HepG2 (cell line): ENCODE results near the gene NBEAL2. TPM values are rescaled to one million over a fixed set of nuclear protein-coding genes. Genes with fewer than 3 reads are reported as not detected.

ENCODE experiments used
- FOSL1 ChIP-seq: sonication (generic); formaldehyde crosslinking; IDR thresholded peaks from 2 replicates; pipeline ENCODE4 v1.9.0; 2021; ENCODE audit warnings: missing genetic modification reagents, borderline replicate concordance
- KLF9 ChIP-seq: IDR thresholded peaks from 2 replicates; pipeline ENCODE4 v1.6.1; 2016; ENCODE audit warnings: low read depth
- KMT2B ChIP-seq: IDR thresholded peaks from 2 replicates; pipeline ENCODE4 v1.6.1; 2016; ENCODE audit warnings: missing genetic modification reagents, missing compliant biosample characterization
- NFYC ChIP-seq: IDR thresholded peaks from 2 replicates; pipeline ENCODE4 v1.6.1; 2016; ENCODE audit warnings: missing genetic modification reagents, missing compliant biosample characterization
- NR1H2 ChIP-seq: sonication (generic); formaldehyde crosslinking; IDR thresholded peaks from 2 replicates; pipeline ENCODE4 v1.8.1; 2022; ENCODE audit warnings: low read depth, missing genetic modification reagents, borderline replicate concordance
- PITX1 ChIP-seq: sonication (generic); formaldehyde crosslinking; IDR thresholded peaks from 2 replicates; pipeline ENCODE4 v1.5.1; 2020; ENCODE audit warnings: mild to moderate bottlenecking, missing genetic modification reagents
- SP4 ChIP-seq: sonication (generic); formaldehyde crosslinking; IDR thresholded peaks from 2 replicates; pipeline ENCODE4 v1.8.1; 2023; ENCODE audit warnings: mild to moderate bottlenecking, missing genetic modification reagents
- ZC3H4 ChIP-seq: sonication (generic); formaldehyde crosslinking; IDR thresholded peaks from 2 replicates; pipeline ENCODE4 v1.4.0; 2020; ENCODE audit warnings: missing genetic modification reagents, borderline replicate concordance
- ZIK1 ChIP-seq: sonication (generic); formaldehyde crosslinking; IDR thresholded peaks from 2 replicates; pipeline ENCODE4 v1.5.0; 2020; ENCODE audit warnings: mild to moderate bottlenecking, low read depth, missing genetic modification reagents, borderline replicate concordance
- ZNF567 ChIP-seq: sonication (generic); formaldehyde crosslinking; IDR thresholded peaks from 2 replicates; pipeline ENCODE4 v1.8.1; 2023; ENCODE audit warnings: mild to moderate bottlenecking, missing genetic modification reagents, borderline replicate concordance
- ZNF572 ChIP-seq: sonication (generic); formaldehyde crosslinking; IDR thresholded peaks from 2 replicates; pipeline ENCODE4 v1.5.1; 2020; ENCODE audit warnings: mild to moderate bottlenecking, missing genetic modification reagents
- ZNF614 ChIP-seq: IDR thresholded peaks from 2 replicates; pipeline ENCODE4 v1.6.1; 2018; ENCODE audit warnings: missing biosample characterization, missing genetic modification reagents, inconsistent platforms, borderline replicate concordance
- ZNF672 ChIP-seq: sonication (generic); formaldehyde crosslinking; IDR thresholded peaks from 2 replicates; pipeline ENCODE4 v1.8.1; 2022; ENCODE audit warnings: missing genetic modification reagents
- ZNF724P ChIP-seq: sonication (generic); formaldehyde crosslinking; IDR thresholded peaks from 2 replicates; pipeline ENCODE4 v1.8.0; 2022; ENCODE audit warnings: missing genetic modification reagents, borderline replicate concordance
- polyA plus RNA-seq, 8 experiments: library from polyadenylated mRNA; depleted of rRNA in 3 of 8; stranded (reverse) in 7 of 8; unstranded in 1 of 8; fragments of >200 nt; fragmentation: Illumina TruSeq in 4 of 8; extraction: Trizol in 4 of 8; gene quantifications; 2 replicates each; pipeline versions ENCODE4 v1.2.1 to v1.2.3, GENCODE V29; 2011 to 2016; ENCODE audit warnings: low read depth in 4 of 8, missing spikeins in 1 of 8, mixed read lengths in 1 of 8; ENCODE audit not compliant: insufficient read depth in 1 of 8
- total RNA-seq, 5 experiments: library from RNA; depleted of rRNA; stranded (reverse); fragments of >200 nt; fragmentation: Illumina TruSeq; extraction: Trizol; gene quantifications; 2 replicates each; pipeline ENCODE4 v1.2.3, GENCODE V29; 2016; ENCODE audit warnings: low read depth in 1 of 5
- TF ChIP-seq, protein P1 (sequence below): IDR thresholded peaks from 2 replicates; pipeline ENCODE4 v1.4.0; 2020; ENCODE audit warnings: mild to moderate bottlenecking, missing genetic modification reagents
- TF ChIP-seq, protein P2 (sequence below): sonication (generic); formaldehyde crosslinking; IDR thresholded peaks from 2 replicates; pipeline ENCODE4 v1.5.1; 2020; ENCODE audit warnings: missing genetic modification reagents, mild to moderate bottlenecking, borderline replicate concordance
- TF ChIP-seq, protein P3 (sequence below): IDR thresholded peaks from 2 replicates; pipeline ENCODE4 v1.6.1; 2016; ENCODE audit warnings: missing compliant biosample characterization, missing genetic modification reagents, borderline replicate concordance
- TF ChIP-seq, protein P4 (sequence below): sonication (generic); formaldehyde crosslinking; IDR thresholded peaks from 2 replicates; pipeline ENCODE4 v1.5.0; 2020; ENCODE audit warnings: missing genetic modification reagents
- TF ChIP-seq, protein P5 (sequence below): sonication (generic); formaldehyde crosslinking; IDR thresholded peaks from 2 replicates; pipeline ENCODE4 v1.5.0; 2020; ENCODE audit warnings: mild to moderate bottlenecking, missing genetic modification reagents

The NBEAL2 gene
- total and polyA plus RNA-seq, 2 of the 13 experiments (the other 11 are each of a cell fraction or from before 2014, with no cell fraction given) = 9.7 to 12.4 TPM

DNA sequence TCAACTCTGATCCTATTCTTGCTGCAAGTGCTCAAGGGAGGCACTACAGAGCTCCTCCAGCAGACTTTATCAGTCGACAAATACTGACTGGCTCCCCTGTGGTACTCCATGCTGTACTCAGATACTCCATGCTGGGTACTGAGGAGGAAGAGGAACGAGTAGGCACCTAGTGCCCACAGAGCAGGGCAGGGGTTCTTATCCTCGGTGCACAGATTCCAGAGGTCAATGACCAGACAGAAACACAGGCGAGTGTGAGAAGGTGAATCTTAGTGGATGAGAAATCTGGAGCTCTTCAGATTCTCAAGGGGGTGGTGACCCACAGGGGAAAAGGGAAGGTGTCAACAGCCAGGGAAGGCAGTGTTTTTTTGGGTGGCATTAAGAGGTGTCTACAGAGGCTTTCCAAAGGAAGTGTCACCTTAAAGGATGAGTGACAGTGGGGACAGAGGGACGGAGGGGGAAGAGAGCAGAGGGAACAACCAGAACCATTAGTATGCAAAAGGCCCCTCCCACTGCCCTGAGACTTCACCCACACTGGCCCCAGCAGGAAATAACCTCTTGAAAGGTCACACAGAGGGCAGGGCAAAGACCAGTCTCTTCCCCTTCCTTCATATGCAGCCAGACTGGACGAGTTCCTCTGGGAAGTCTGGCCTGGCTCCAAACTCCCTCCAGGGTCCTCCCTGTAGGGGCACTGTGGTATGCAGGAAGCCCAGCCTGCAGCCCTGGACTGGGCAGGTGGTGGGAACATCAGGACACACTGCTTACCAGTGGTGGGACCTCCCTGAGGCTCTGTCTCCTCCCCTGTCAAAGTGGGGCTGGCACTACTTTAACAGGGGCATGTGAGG lies 30.4 kb upstream of the NBEAL2 start (continued):
- TF ChIP-seq, protein P1, sequence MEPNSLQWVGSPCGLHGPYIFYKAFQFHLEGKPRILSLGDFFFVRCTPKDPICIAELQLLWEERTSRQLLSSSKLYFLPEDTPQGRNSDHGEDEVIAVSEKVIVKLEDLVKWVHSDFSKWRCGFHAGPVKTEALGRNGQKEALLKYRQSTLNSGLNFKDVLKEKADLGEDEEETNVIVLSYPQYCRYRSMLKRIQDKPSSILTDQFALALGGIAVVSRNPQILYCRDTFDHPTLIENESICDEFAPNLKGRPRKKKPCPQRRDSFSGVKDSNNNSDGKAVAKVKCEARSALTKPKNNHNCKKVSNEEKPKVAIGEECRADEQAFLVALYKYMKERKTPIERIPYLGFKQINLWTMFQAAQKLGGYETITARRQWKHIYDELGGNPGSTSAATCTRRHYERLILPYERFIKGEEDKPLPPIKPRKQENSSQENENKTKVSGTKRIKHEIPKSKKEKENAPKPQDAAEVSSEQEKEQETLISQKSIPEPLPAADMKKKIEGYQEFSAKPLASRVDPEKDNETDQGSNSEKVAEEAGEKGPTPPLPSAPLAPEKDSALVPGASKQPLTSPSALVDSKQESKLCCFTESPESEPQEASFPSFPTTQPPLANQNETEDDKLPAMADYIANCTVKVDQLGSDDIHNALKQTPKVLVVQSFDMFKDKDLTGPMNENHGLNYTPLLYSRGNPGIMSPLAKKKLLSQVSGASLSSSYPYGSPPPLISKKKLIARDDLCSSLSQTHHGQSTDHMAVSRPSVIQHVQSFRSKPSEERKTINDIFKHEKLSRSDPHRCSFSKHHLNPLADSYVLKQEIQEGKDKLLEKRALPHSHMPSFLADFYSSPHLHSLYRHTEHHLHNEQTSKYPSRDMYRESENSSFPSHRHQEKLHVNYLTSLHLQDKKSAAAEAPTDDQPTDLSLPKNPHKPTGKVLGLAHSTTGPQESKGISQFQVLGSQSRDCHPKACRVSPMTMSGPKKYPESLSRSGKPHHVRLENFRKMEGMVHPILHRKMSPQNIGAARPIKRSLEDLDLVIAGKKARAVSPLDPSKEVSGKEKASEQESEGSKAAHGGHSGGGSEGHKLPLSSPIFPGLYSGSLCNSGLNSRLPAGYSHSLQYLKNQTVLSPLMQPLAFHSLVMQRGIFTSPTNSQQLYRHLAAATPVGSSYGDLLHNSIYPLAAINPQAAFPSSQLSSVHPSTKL (CRISPR knock-in tag) = peak; percentile 69
- TF ChIP-seq ZNF724P (CRISPR knock-in tag) (no peak), KMT2B (CRISPR knock-in tag) (no peak), PITX1 (CRISPR knock-in tag) (0 out of 2 replicates have a peak, but pooled peaks have one; percentile 28), FOSL1 (CRISPR knock-in tag) (no peak), ZNF567 (CRISPR knock-in tag) (no peak), ZNF614 (CRISPR knock-in tag) (no peak), ZNF572 (CRISPR knock-in tag) (no peak), ZC3H4 (CRISPR knock-in tag) (no peak), NFYC (CRISPR knock-in tag) (no peak), NR1H2 (CRISPR knock-in tag) (no peak), KLF9 (no peak), ZIK1 (CRISPR knock-in tag) (no peak), SP4 (CRISPR knock-in tag) (no peak), ZNF672 (CRISPR knock-in tag) (no peak)
- TF ChIP-seq, protein P2, sequence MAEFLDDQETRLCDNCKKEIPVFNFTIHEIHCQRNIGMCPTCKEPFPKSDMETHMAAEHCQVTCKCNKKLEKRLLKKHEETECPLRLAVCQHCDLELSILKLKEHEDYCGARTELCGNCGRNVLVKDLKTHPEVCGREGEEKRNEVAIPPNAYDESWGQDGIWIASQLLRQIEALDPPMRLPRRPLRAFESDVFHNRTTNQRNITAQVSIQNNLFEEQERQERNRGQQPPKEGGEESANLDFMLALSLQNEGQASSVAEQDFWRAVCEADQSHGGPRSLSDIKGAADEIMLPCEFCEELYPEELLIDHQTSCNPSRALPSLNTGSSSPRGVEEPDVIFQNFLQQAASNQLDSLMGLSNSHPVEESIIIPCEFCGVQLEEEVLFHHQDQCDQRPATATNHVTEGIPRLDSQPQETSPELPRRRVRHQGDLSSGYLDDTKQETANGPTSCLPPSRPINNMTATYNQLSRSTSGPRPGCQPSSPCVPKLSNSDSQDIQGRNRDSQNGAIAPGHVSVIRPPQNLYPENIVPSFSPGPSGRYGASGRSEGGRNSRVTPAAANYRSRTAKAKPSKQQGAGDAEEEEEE = no peak
- TF ChIP-seq, protein P3, sequence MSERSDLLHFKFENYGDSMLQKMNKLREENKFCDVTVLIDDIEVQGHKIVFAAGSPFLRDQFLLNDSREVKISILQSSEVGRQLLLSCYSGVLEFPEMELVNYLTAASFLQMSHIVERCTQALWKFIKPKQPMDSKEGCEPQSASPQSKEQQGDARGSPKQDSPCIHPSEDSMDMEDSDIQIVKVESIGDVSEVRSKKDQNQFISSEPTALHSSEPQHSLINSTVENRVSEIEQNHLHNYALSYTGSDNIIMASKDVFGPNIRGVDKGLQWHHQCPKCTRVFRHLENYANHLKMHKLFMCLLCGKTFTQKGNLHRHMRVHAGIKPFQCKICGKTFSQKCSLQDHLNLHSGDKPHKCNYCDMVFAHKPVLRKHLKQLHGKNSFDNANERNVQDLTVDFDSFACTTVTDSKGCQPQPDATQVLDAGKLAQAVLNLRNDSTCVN = no peak
- TF ChIP-seq, protein P4, sequence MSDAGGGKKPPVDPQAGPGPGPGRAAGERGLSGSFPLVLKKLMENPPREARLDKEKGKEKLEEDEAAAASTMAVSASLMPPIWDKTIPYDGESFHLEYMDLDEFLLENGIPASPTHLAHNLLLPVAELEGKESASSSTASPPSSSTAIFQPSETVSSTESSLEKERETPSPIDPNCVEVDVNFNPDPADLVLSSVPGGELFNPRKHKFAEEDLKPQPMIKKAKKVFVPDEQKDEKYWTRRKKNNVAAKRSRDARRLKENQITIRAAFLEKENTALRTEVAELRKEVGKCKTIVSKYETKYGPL = no peak
- TF ChIP-seq, protein P5, sequence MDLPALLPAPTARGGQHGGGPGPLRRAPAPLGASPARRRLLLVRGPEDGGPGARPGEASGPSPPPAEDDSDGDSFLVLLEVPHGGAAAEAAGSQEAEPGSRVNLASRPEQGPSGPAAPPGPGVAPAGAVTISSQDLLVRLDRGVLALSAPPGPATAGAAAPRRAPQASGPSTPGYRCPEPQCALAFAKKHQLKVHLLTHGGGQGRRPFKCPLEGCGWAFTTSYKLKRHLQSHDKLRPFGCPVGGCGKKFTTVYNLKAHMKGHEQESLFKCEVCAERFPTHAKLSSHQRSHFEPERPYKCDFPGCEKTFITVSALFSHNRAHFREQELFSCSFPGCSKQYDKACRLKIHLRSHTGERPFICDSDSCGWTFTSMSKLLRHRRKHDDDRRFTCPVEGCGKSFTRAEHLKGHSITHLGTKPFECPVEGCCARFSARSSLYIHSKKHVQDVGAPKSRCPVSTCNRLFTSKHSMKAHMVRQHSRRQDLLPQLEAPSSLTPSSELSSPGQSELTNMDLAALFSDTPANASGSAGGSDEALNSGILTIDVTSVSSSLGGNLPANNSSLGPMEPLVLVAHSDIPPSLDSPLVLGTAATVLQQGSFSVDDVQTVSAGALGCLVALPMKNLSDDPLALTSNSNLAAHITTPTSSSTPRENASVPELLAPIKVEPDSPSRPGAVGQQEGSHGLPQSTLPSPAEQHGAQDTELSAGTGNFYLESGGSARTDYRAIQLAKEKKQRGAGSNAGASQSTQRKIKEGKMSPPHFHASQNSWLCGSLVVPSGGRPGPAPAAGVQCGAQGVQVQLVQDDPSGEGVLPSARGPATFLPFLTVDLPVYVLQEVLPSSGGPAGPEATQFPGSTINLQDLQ (CRISPR knock-in tag) = no peak
